HG03066 (cell line): ENCODE data around the gene SCNN1G.

Experiments
- ATAC-seq: cut with Tn5 transposase; IDR thresholded peaks from one replicate; pipeline ENCODE4 v1.9.1; 2021; ENCODE audit warnings: low read depth; ENCODE audit not compliant: unreplicated experiment

SCNN1G gene

DNA sequence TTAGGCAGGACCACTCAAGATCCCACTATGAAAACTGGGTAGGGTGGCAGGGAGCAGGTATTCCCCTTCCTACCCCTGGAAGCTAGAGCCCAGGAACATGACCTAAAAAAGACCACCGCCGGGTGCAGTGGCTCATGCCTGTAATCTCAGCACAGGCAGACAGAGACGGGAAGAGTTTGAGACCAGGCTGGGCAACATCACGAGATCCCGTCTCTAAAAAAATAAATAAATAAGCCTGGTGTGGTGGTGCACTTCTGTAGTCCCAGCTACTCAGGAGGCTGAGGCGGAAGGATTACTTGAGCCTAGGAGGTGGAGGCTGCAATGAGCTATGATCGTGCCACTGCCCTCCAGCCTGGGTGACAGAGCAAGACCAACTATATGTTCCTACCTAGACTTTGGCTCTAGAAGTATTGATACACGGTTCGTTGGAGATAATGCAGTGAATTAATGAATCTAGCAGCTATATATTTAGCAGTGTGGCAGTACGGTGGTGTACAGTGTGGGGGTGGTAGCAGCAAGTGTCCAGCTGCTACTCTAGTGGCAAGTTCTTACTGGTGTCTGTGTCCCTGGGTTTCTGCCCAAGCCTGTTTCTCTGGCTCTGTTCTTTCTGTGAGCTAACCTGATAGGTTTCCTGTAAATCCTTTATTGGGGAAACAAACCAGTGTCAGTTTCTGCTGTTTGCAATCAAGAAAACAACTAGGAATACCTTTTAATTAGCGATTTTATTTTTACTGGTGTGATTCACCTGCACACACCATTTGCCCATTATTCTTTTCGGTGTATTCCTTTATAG is 30.0 kb upstream of the SCNN1G start:
- no peak for ATAC-seq

GRCh38 chr16:23155445-23156049 is 27.0 kb upstream of the SCNN1G start:
- ATAC-seq = no peak

DNA sequence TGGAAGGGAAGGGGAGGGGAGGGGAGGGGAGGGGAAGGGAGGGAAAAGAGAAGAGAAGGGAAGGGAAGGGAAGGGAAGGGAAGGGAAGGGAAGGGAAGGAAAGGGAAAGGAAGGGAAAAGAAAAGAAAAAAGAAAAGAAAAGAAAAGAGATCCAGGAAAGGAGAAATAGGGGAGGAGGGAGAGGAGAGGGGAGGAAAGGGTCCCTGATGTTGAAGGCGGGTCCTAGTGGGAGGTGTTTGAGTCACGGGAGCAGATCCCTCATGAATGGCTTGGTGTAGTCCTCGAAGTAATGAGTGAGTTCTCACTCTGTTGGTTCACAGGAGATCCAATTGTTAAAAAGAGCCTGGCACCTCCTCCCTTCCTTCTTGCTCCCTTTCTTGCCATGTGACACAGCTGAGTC is 26.4 kb upstream of the SCNN1G start:
- ATAC-seq = no peak

- no peak for ATAC-seq
These were observed 25.5 kb upstream of the SCNN1G start for GRCh38 chr16:23156946-23157460.

GRCh38 chr16:23158114-23158513 is 24.4 kb upstream of the SCNN1G start:
- ATAC-seq = no peak

DNA sequence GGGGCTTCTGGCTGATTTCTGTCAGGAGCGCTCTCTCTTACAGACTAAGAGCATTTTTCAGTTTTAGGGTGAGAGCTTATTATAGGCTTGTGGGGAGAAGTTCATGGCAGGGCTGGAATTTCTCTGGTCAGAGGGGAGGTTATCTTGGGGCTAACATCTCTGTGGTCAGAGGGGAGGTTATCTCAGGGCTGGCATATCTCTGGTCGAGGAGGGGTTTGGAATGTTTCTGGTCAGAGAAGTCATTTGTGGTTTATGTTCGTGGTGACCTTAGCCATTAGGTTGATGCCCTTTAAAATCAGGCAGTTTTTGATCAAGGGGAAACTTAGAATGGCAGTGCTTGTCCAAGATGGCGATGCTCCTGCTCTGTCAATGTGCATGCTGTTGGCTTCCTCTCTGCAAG is 22.5 kb upstream of the SCNN1G start:
- no peak for ATAC-seq

DNA sequence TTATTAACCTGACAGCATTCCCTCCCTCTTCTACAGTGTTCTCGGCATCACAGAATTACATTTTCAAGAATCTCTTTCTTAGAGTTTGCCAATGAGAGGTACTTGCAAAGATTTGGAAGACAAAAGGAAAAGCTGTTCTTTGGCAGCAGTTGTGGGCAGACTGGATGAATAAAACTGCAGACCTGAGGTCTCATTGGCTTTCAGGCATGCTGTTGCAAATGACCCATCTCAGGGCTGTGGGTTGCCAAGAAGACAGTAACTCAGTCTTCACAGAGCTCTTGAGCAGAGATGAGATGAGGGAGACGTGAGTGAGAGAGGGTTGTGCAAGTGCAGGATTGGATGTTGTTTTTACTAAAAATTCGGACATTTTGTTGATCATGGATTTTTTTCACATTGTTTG is 22.0 kb upstream of the SCNN1G start:
- no peak for ATAC-seq

- ATAC-seq = no peak
These were observed 18.6 kb upstream of the SCNN1G start for GRCh38 chr16:23163921-23164320.

GRCh38 chr16:23164736-23165135 is 17.8 kb upstream of the SCNN1G start:
- ATAC-seq = no peak

DNA sequence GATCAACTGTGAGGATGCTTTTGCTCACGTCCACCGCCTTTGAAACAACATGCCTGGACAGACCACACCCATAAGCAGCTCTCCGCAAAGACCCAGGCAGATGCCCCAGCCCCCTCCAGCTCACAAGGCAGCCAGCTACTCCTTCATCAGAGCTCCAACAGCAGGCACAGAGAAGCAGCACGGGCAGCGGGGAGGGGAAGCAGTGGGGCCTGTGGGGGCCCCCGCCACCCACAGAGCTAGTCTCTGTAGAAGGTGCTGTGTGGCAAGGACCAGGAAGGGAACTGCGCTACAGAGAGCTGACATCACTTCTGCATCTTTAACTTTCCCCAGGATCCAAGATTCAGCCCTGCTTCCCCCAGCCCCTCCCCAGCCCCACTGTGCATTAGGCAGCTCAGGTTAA is 10.0 kb upstream of the SCNN1G start:
- no peak for ATAC-seq

- no peak for ATAC-seq
These were observed 9.6 kb upstream of the SCNN1G start for GRCh38 chr16:23172994-23173393.

DNA sequence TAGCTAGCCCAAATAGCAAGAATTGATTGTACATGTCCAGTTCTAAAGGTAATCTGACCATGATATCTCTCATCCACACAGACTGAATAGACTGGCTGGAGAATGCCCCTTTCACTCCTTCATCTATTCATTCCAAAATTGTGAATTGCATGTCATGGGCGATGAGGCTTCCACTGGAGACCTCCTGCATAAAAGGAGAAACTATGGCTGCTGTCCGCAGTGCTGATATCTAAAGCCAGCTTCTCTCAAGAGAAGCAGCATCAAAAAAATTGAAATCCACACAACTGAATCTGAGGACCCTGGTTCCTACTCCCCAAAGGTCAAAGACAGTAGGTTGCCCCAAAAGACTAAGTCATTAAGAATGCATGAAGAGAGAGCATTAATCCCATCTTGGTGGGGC is 7.9 kb upstream of the SCNN1G start:
- no peak for ATAC-seq

GRCh38 chr16:23175651-23176050 is 6.9 kb upstream of the SCNN1G start:
- no peak for ATAC-seq

- ATAC-seq = no peak
These were observed 1.0 kb upstream of the SCNN1G start for GRCh38 chr16:23181506-23181905.

GRCh38 chr16:23182206-23182678 is 303 bp upstream of the SCNN1G start:
- ATAC-seq = no peak

GRCh38 chr16:23183543-23183862 is 958 bp downstream of the SCNN1G start:
- ATAC-seq = no peak

DNA sequence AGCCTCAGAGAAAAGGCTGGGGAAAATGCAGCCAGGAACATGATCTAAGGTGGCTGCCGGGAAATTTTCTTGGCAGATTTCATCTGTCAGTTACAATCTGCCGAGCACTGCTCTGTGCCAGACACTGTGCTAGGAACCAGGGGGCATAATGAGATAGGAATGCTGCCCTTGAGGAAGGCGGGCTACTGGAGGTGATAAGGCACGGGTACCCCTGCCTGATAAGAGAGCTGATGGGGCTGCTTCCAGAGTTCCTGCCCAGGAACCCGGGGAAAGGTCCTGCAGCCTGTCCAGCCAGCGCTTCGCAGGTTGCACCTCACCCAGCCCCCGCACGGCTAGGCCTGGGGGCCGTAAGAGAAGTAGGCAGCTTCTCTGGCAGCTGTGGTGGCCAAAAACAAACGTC is 3.1 kb downstream of the SCNN1G start:
- ATAC-seq = no peak

GRCh38 chr16:23186171-23186570 is 3.6 kb downstream of the SCNN1G start:
- ATAC-seq = no peak

DNA sequence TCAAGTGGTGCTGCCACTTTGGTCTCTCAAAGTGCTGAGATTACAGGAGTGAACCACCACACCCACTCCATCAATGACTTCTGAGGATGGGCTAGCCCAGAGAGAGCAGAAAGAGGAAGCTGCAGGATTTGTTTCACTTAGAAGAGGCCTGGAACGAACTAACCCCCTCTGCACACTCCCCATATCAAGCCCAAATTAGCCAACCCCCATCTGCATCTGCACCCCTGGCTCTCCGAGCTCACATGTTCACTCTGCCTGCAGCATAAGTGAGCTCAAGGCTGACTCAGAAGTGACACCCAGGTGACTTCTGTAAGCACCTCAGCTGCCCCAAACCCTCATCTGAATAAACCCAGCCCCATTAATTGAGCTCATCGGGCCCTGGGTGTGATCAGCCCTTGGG is 4.8 kb downstream of the SCNN1G start:
- ATAC-seq = no peak

DNA sequence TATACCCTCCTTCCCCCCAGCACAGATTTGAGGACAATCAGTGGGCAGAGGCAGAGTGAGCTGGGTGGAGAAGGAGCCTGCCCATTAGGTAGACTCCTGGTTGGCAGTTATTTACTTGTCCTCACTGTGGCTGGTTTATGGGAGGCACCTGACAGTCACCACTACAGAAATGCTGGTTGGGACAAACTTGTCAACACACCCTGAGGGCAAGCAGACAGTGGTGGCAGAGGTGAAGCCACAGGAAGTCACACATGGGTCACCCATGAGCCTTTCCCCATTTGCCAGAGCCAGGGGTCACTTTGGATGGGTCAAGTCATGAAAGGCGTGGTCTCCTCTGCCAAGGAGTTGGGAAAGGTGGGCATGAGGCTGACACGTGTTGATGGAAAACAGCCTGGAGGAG is 6.4 kb downstream of the SCNN1G start:
- ATAC-seq = no peak

DNA sequence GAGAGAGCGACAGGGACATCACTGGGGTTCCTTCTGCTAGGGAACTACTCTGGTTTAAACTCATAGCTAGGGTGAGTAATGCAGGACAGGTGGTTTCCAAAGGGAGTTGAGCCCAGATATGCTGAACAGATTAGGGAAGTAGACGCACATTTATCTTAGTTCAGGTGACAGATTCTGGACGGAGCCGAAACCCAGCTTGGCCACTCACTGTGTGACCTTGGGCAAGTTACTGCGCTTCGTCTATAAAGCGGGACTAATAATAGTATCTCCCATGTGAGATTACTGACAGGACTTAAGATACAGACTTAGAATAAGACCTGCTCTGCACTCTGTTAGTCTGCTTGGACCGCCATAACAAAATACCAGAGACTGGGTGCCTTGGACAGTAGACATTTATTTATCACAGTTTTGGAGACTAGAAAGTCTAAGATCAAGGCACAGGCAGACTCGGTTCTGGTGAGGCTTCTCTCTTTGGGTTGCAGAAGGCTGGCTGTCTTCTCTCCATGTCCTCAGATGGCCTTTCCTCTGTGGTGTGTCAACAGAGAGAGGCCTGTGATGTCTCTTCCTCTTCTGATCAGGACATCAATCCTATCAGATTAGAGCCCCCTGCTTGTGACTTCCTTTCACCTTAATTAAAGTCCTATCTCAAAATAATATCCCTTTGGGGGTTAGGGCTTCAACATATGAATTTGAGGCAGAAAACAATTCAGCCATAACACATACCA is 12.1 kb downstream of the SCNN1G start:
- no peak for ATAC-seq
